HUES48 (cell line): ENCODE measurements around the gene PPP1R12B.
"Not testable (repeated sequence)": the region's sequence is repeated elsewhere in the genome, so short reads cannot be mapped to it uniquely, and the experiment has no call there.

ENCODE experiments used
- H3K27ac ChIP-seq: one replicate; pipeline ENCODE4 v1.7.0; 2013; ENCODE audit warnings: low read depth, low read length, inconsistent platforms
- H3K27me3 ChIP-seq: 2 replicates; pipeline ENCODE4 v1.6.1; 2013; ENCODE audit warnings: mild to moderate bottlenecking, low read length; ENCODE audit not compliant: control insufficient read depth, insufficient read depth
- H3K36me3 ChIP-seq: 2 replicates; pipeline ENCODE4 v1.6.1; 2013; ENCODE audit warnings: low read length; ENCODE audit not compliant: control insufficient read depth, insufficient read depth
- H3K4me1 ChIP-seq: 2 replicates; pipeline ENCODE4 v1.6.1; 2013; ENCODE audit warnings: mild to moderate bottlenecking, low read length; ENCODE audit not compliant: control insufficient read depth, insufficient read depth
- H3K4me3 ChIP-seq: 2 replicates; pipeline ENCODE4 v1.5.1; 2013; ENCODE audit warnings: mild to moderate bottlenecking, low read depth, low read length
- H3K9ac ChIP-seq: 2 replicates; pipeline ENCODE4 v1.6.1; 2013; ENCODE audit warnings: mild to moderate bottlenecking, low read depth, low read length, moderate library complexity
- H3K9me3 ChIP-seq: 2 replicates; pipeline ENCODE4 v1.6.1; 2013; ENCODE audit warnings: low read length; ENCODE audit not compliant: control insufficient read depth, insufficient read depth

The PPP1R12B gene

GRCh38 chr1:202540014-202540413 lies 191.5 kb downstream of the PPP1R12B start:
- no peak overlapping the region for H3K9ac ChIP-seq
- H3K27ac ChIP-seq, result no peak overlapping the region
- H3K27me3 ChIP-seq, result no peaks in the 10 kb centered on the region
- H3K4me1 ChIP-seq, result peaks cover 20% of the 10 kb centered on the region
- no peak overlapping the region for H3K4me3 ChIP-seq
- no peaks in the 10 kb centered on the region for H3K9me3 ChIP-seq
- H3K36me3 ChIP-seq, result no peaks in the 10 kb centered on the region

- H3K9ac ChIP-seq, result no peak overlapping the region
- no peaks in the 10 kb centered on the region for H3K9me3 ChIP-seq
- no peak overlapping the region for H3K4me3 ChIP-seq
- no peaks in the 10 kb centered on the region for H3K36me3 ChIP-seq
- no peaks in the 10 kb centered on the region for H3K27me3 ChIP-seq
- H3K27ac ChIP-seq, result no peak overlapping the region
- peaks cover 20% of the 10 kb centered on the region for H3K4me1 ChIP-seq
These were observed 191.9 kb downstream of the PPP1R12B start for GRCh38 chr1:202540448-202540847.

GRCh38 chr1:202540858-202541257 lies 192.4 kb downstream of the PPP1R12B start:
- not testable (repeated sequence) for H3K27ac ChIP-seq, H3K27me3 ChIP-seq, H3K9me3 ChIP-seq, H3K36me3 ChIP-seq, H3K4me3 ChIP-seq, H3K9ac ChIP-seq
- peaks cover 20% of the 10 kb centered on the region for H3K4me1 ChIP-seq

- H3K27me3 ChIP-seq, H3K9me3 ChIP-seq, H3K4me3 ChIP-seq, H3K36me3 ChIP-seq, H3K27ac ChIP-seq, H3K9ac ChIP-seq: not testable (repeated sequence)
- H3K4me1 ChIP-seq, result peaks cover 20% of the 10 kb centered on the region
These were observed 193.9 kb downstream of the PPP1R12B start for GRCh38 chr1:202542415-202542814.

GRCh38 chr1:202543537-202543936 lies 195.0 kb downstream of the PPP1R12B start:
- H3K4me3 ChIP-seq, H3K9ac ChIP-seq, H3K36me3 ChIP-seq, H3K9me3 ChIP-seq, H3K27me3 ChIP-seq, H3K27ac ChIP-seq: not testable (repeated sequence)
- H3K4me1 ChIP-seq, result peaks cover 20% of the 10 kb centered on the region

- not testable (repeated sequence) for H3K27me3 ChIP-seq, H3K36me3 ChIP-seq, H3K9me3 ChIP-seq, H3K4me3 ChIP-seq, H3K4me1 ChIP-seq, H3K9ac ChIP-seq, H3K27ac ChIP-seq
These were observed 196.4 kb downstream of the PPP1R12B start for GRCh38 chr1:202544766-202545449.

- not testable (repeated sequence) for H3K27me3 ChIP-seq, H3K27ac ChIP-seq, H3K4me3 ChIP-seq, H3K9ac ChIP-seq, H3K9me3 ChIP-seq, H3K4me1 ChIP-seq, H3K36me3 ChIP-seq
These were observed 197.3 kb downstream of the PPP1R12B start for GRCh38 chr1:202545647-202546303.

GRCh38 chr1:202546377-202546776 lies 197.9 kb downstream of the PPP1R12B start:
- H3K9ac ChIP-seq, H3K9me3 ChIP-seq, H3K36me3 ChIP-seq, H3K4me1 ChIP-seq, H3K4me3 ChIP-seq, H3K27me3 ChIP-seq, H3K27ac ChIP-seq: not testable (repeated sequence)

GRCh38 chr1:202546796-202547195 lies 198.3 kb downstream of the PPP1R12B start:
- H3K9ac ChIP-seq, result not testable (repeated sequence)

GRCh38 chr1:202547215-202547614 lies 198.7 kb downstream of the PPP1R12B start:
- Histone ChIP-seq H3K36me3 (no peaks in the 10 kb centered on the region), H3K27me3 (no peaks in the 10 kb centered on the region), H3K9me3 (no peaks in the 10 kb centered on the region), H3K27ac (no peak overlapping the region), H3K4me1 (no peaks in the 10 kb centered on the region), H3K9ac (no peak overlapping the region), H3K4me3 (no peak overlapping the region)

More at GRCh38 chr1:202546796-202547195, 198.3 kb downstream of the PPP1R12B start:
- not testable (repeated sequence) for H3K4me3 ChIP-seq, H3K27ac ChIP-seq, H3K9me3 ChIP-seq, H3K4me1 ChIP-seq, H3K36me3 ChIP-seq, H3K27me3 ChIP-seq

- H3K27ac ChIP-seq, H3K9ac ChIP-seq, H3K4me3 ChIP-seq, H3K36me3 ChIP-seq, H3K4me1 ChIP-seq, H3K9me3 ChIP-seq, H3K27me3 ChIP-seq: not testable (repeated sequence)
These were observed 201.6 kb downstream of the PPP1R12B start for GRCh38 chr1:202550088-202550487.
